NB4 (cell line): ENCODE data around the gene BARHL1.

ENCODE experiments used
- POLR2A ChIP-seq: IDR thresholded peaks from 2 replicates; pipeline ENCODE4 v1.6.1; 2011; ENCODE audit warnings: mild to moderate bottlenecking; ENCODE audit not compliant: insufficient read length; ENCODE audit errors: extremely low read depth
- TF ChIP-seq, protein P1 (sequence below): IDR thresholded peaks from one replicate; pipeline ENCODE4 v1.5.1; 2012; ENCODE audit warnings: low read depth, low read length
- TF ChIP-seq, protein P2 (sequence below): IDR thresholded peaks from 2 replicates; pipeline ENCODE4 v1.6.1; 2011; ENCODE audit warnings: low read depth, low read length

DNA sequence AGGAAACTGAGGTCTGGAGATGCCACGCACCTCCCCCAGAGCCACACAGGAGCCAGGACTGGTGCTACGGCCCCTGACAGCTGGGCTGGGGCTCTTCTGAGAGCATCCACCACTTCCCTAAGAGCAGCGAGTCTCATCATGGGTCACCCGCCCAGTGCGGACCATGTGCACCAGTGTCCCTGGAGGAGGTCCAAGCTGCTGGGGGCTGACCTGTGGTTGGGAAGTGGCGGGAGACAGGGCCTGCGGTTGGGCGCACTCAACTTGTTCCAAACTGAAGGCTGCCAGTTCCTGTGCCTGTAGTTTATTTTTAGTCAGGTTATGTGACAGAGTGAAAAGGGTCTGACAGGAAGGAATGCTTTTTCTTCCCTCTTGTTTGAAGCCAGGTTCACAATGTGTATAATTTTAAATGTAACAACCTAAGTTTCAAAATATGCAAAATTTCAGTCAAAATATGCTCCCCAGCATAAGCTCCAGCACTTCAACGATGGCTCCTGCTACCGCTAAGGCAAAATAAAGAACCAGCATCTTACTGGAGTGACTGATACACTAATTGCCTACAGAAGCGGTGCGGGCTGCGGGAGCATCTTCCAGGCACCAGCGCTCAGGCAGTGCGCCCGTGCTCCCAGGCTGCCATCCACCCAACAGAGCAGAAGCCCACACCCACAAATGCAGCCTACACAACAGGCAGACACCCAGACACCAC, 14.8 kb downstream of the BARHL1 start:
- TF ChIP-seq, protein P1, sequence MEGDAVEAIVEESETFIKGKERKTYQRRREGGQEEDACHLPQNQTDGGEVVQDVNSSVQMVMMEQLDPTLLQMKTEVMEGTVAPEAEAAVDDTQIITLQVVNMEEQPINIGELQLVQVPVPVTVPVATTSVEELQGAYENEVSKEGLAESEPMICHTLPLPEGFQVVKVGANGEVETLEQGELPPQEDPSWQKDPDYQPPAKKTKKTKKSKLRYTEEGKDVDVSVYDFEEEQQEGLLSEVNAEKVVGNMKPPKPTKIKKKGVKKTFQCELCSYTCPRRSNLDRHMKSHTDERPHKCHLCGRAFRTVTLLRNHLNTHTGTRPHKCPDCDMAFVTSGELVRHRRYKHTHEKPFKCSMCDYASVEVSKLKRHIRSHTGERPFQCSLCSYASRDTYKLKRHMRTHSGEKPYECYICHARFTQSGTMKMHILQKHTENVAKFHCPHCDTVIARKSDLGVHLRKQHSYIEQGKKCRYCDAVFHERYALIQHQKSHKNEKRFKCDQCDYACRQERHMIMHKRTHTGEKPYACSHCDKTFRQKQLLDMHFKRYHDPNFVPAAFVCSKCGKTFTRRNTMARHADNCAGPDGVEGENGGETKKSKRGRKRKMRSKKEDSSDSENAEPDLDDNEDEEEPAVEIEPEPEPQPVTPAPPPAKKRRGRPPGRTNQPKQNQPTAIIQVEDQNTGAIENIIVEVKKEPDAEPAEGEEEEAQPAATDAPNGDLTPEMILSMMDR, result no peak
- TF ChIP-seq, protein P2, sequence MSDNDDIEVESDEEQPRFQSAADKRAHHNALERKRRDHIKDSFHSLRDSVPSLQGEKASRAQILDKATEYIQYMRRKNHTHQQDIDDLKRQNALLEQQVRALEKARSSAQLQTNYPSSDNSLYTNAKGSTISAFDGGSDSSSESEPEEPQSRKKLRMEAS, result no peak
- no peak for TF ChIP-seq POLR2A
